H54 (cell line): ENCODE results near the gene FITM1.
"Not testable (repeated sequence)": the region's sequence is repeated elsewhere in the genome, so short reads cannot be mapped to it uniquely, and the experiment has no call there.

Experiments
- DNase-seq: peaks from one replicate; pipeline ENCODE4 v3.0.0; 2011; ENCODE audit warnings: low spot score, mixed read lengths; ENCODE audit not compliant: insufficient read length
- FAIRE-seq: peaks from 3 replicates; lab custom pipeline; 2011; peaks lifted over from hg19 to GRCh38; lab: Jason Lieb, UNC
- POLR2A ChIP-seq: IDR thresholded peaks from 2 replicates; pipeline ENCODE4 v1.6.1; 2011; ENCODE audit warnings: low read depth, mild to moderate bottlenecking, low read length

Gene FITM1

DNA sequence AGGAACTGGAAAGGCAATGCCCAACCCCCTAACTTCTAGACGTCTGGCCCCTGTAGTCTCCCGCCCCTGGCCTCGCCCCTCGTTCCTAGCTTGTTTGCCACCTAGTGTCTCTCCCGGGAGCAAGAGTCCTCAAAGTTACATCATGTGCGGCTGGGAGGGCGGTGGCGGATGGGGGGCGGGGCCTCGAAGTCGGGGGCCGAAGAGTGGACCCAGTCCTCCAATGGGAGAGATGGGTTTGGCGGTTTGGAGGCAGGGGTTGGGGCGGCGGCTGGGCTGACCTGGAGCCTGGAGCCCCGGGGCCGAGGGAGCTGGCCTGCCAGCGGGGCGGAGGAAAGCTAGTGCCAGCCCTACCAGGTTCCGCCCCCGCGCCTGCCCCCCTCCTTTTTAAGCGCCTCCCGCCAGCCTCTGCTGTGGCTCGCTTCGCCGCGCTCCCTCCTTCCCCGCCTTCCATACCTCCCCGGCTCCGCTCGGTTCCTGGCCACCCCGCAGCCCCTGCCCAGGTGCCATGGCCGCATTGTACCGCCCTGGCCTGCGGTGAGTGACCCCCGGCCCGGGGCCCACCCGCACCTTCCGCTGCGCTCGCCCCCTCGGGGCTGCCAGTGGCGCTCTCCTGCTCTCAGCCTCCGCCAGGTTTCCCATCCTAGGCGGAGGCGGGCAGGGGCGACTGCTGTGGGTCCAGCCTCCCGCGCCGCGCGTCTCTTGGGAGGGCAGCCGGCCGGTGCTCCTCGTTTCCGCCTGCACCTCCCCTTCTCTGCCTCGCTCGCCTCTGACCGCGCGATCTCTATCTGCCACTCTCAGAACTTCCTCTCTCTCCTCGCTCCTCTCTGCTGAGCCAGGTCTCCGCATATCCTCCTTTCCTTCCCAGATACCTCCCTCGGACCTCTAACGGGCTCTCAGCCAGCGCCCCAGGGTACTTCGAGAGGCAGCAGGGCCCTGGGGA lies 36.3 kb upstream of the FITM1 start, which contains the start of gene PCK2:
TSS of gene PCK2 (plus strand) at position 411 of the 940 bp plus-strand sequence. CDS start at position 506, 95 bp downstream.
- TF ChIP-seq POLR2A, result peak; percentile 89
- DNase-seq (peak; percentile 89), FAIRE-seq (no peak)

DNA sequence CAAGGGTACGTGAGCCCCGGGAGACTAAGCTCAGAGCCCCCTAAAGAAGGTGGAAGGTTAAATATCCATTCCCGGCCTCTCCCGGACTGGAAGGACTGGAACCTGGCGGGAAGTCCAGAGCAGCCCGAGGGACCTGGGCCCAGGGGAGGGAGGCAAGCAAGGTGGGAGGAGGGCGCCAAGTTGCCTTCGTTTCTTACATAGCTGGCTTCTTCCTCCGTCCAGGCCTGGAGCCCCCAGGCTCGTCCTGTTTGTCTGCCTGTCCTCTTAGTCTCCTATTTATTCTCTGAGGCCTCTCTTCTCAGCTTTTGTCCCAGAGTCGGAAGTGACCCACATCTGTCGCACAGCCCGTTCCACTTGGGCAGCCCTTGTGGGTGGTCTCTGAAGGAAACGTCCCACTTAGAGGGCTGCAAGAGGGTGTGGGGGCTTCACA lies 35.6 kb upstream of the FITM1 start:
- no peak for FAIRE-seq

DNA sequence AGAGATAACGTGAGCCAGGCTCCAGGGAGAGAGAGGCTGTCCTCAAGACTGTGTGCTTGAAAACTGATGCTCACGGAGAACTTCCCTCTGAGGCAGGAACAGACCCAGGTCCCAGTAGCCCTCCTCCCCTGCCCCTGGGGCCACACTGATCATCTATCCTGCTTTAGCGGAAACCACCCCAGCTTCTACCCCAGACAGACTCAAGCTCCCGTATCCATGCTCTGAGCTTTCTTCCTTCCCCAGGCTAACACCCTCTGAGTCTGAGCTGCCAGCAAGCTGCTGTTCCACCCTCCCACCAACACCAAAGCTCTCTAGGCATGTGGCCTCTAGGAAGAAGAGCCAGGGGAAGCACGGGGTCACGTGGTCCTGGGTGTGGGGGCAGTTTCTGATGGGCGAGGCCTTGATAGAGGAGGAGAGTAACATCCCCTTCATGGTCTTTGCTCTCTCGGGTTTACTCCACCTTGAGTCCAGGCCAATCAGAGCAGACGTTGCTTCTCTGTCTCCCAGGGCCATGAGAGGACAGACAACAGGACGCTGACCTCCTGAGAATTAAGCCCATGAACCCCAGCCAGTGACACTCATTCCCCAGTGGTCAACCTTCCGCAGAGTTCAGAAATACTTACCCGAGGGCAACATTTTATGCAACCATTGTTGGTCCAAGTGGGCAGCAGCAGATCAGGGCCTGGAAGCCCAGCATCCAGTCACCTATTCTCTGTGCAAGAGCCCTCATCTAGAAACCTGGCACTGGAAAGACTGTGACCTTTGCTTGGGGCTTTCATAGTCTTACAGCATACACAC lies 35.0 kb upstream of the FITM1 start:
- DNase-seq (no peak), FAIRE-seq (no peak)
- TF ChIP-seq POLR2A, result no peak

More for the DNA sequence above, 35.6 kb upstream of the FITM1 start:
- no peak for TF ChIP-seq POLR2A
- no peak for DNase-seq

DNA sequence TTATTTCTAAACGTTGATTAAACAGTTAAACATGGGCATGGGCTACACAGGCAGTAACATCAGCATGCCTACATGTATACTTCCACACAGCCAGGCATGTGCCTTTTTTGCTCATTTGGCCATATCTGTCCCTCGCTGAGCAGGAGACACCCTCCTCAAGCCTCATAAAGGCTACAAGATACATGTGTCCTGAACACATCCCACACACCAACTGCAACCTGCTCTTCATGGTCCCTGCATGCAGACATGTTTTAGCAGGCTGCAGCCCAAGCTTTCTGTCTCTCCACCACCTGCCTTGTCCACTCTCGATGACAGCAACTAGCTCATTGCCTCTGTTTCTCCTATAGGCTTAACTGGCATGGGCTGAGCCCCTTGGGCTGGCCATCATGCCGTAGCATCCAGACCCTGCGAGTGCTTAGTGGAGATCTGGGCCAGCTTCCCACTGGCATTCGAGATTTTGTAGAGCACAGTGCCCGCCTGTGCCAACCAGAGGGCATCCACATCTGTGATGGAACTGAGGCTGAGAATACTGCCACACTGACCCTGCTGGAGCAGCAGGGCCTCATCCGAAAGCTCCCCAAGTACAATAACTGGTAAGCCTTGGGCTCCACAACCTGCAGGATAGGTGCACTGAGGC lies 33.8 kb upstream of the FITM1 start:
- DNase-seq, result no peak
- no peak for FAIRE-seq
- TF ChIP-seq POLR2A, result no peak

DNA sequence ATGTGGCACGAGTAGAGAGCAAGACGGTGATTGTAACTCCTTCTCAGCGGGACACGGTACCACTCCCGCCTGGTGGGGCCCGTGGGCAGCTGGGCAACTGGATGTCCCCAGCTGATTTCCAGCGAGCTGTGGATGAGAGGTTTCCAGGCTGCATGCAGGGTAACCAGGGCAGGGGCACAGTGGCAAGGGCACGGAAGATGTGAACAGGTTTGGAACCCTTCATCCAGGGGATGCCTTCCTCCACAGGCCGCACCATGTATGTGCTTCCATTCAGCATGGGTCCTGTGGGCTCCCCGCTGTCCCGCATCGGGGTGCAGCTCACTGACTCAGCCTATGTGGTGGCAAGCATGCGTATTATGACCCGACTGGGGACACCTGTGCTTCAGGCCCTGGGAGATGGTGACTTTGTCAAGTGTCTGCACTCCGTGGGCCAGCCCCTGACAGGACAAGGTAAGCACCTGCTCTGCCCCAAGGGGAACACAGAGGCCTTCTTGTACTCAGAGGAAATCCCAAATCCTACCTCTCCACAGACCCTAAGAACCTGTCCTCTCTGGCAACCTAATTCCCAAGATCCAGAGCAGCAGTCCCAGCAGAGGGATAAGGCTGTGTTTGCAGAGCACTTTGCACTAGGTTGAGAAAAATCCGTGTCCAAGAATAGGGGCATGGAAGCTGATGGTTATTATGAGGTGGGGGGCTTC lies 32.1 kb upstream of the FITM1 start:
- no peak for FAIRE-seq
- no peak for TF ChIP-seq POLR2A
- DNase-seq, result no peak

DNA sequence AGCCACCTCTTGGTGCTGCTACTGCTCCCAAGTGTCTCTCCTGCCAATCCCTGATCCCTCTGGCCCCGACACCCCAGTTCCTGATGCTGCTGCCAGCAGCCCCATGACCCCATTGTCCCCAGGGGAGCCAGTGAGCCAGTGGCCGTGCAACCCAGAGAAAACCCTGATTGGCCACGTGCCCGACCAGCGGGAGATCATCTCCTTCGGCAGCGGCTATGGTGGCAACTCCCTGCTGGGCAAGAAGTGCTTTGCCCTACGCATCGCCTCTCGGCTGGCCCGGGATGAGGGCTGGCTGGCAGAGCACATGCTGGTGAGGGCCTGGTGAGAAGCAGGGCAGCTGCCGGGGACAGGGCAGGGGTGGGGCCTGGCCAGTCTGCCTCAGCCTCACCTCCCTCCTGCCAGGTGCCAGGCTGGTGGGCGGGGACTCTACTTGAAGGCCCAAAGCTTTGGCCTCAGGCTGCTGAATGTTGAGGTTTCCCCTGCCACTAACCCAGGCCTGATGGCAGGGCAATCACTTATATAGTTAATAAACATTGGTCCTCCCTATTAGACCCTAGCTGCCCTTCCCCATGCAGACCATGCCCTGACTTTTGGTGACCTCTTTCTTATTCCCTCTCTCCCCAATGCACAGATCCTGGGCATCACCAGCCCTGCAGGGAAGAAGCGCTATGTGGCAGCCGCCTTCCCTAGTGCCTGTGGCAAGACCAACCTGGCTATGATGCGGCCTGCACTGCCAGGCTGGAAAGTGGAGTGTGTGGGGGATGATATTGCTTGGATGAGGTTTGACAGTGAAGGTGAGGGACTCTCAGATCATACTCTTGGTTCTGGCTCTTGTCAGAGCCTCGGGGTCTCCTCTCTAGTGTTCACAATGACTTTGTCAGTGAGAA lies 31.3 kb upstream of the FITM1 start:
- FAIRE-seq, result no peak
- DNase-seq, result no peak
- TF ChIP-seq POLR2A, result no peak

DNA sequence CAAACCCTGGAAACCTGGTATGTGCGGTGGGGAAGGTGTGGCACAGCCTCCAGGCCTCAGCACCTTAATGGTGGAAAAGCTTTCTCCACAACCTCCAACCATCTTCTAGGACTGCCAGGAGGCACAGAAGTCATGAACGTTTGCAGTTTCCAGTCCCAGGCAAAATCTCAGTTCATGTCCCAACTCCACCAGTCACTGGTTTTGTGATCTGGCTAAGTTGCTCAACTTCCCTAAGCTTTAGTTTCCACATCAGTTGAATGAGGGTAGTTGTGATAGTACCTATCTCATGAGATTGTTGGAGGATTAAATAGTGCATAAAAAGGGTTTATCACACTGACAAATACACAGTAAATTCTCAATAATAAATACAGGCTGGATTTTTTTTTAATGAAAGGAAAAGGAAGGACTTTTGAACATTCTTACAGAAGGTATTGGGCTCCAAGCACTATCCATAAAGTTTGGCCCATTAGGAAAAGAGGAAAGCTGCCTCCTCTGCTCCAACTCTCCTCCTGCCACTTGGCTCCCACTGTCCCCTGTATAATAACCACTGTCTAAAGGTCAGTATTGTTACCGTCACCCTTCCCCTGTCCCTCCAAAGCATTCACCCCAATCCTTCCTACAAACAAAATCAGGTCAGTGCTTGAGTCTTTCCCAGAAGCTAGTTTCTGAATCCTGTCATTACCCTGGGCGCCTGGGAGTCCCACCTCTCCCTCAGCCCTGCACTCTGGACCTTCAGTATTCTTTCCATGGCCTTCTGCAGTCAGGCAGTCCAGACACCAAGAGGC lies 30.1 kb upstream of the FITM1 start:
- no peak for TF ChIP-seq POLR2A
- FAIRE-seq (no peak), DNase-seq (no peak)

DNA sequence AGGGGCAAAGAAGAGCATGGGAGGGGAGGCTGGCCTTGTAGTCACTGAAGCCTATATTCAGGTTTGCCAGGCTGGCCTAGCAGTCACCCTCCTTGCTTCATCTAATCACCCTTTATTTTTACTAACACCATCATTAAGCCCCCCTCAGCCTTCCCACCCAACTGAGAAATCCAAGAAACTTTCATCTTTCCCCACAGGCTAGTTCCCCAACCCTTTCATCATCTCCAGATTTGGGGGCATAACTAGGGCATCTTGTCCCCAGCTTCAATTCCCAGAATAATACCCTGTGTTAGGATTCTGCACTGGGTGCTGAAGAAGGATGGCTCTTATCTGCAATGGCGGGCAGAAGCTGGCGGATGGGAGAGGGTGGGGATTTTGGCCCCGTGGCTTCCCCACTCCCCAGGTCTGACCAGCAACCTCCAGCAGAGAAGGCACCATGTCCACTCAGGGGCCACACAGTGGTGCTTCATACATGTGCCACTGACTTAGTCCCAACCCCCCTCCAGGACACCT lies 29.4 kb upstream of the FITM1 start:
- no peak for TF ChIP-seq POLR2A
- DNase-seq (no peak), FAIRE-seq (no peak)

DNA sequence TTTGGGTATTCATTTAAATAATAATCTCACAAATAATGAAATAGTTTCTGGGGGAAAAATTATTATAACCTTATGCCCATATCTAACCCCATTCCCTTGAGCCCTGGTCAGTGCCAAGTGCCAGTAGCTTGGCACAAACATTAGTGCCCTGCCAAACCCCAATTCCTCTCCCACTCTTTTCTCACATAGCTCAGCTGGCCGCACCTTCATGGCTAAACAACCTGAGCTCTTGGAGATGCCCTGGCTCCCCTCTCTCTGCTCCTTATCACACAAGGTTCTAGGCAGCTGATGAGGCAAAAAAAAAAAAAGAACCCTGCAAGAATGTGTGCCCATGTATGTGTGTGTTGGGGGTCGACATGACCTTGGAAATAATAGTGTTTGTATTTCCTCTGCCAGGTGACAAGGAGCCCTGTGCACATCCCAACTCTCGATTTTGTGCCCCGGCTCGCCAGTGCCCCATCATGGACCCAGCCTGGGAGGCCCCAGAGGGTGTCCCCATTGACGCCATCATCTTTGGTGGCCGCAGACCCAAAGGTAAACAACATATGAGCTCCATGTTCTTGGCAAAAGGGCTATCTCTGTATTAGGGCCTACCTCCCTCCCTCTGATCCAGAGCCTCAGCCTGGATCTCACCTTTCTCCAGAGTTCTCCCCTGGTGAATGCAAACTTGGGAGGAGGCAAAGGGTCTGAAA lies 28.0 kb upstream of the FITM1 start:
- TF ChIP-seq POLR2A, result no peak
- no peak for DNase-seq
- FAIRE-seq, result no peak

DNA sequence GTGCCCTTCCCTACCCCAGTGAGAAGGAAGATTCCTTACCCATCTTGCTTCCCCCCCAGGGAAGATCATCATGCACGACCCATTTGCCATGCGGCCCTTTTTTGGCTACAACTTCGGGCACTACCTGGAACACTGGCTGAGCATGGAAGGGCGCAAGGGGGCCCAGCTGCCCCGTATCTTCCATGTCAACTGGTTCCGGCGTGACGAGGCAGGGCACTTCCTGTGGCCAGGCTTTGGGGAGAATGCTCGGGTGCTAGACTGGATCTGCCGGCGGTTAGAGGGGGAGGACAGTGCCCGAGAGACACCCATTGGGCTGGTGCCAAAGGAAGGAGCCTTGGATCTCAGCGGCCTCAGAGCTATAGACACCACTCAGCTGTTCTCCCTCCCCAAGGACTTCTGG lies 27.0 kb upstream of the FITM1 start:
- DNase-seq (no peak), FAIRE-seq (no peak)
- TF ChIP-seq POLR2A, result no peak

DNA sequence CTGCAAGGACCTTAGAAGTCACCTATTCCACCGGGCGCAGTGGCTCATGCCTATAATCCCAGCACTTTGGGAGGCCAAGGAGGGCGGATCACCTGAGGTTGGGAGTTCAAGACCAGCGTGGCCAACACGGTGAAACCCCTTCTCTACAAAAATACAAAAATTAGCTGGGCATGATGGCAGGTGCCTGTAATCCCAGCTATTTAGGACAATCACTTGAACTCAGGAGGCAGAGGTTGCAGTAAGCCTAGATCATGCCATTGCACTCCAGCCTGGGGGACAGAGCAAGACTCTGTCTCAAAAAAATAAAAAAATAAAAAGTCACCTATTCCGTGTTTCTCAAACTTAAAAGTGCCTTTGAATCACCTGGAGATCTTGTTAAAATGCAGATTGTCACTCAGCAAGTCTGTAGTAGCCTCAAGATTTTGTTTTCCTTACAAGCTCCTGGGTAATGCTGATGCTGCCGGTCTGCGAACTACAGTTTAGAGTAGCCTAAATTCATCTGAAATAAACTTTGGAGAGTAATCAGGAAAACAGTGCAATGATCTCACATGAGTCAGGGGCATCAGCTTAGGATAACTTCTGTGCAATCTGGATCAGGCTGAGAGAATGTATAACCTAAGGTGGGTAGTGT lies 24.7 kb upstream of the FITM1 start:
- not testable (repeated sequence) for DNase-seq, FAIRE-seq
